Mucosa of descending colon (tissue), 3 donors: ENCODE measurements around the gene ASCC3. TPM values are rescaled to one million over a fixed set of nuclear protein-coding genes. Genes with fewer than 3 reads are reported as not detected.

Experiments used
- ATAC-seq: fragments of 200-7000 bp; cut with Tn5 transposase; one replicate; pipeline ENCODE4 v1.9.1; 2020; ENCODE audit warnings: mild to moderate bottlenecking, moderate library complexity
- DNase-seq, 3 donors: peaks; one replicate each; pipeline ENCODE4 v3.0.0-alpha.2; 2020
- H3K36me3 ChIP-seq: fragments of 200-600 bp; one replicate; pipeline ENCODE4 v1.8.0; 2021; ENCODE audit warnings: low read depth, mild to moderate bottlenecking
- H3K4me1 ChIP-seq: fragments of 200-600 bp; one replicate; pipeline ENCODE4 v1.8.0; 2021; ENCODE audit warnings: low read depth, mild to moderate bottlenecking
- H3K4me3 ChIP-seq: fragments of 200-600 bp; one replicate; pipeline ENCODE4 v1.8.0; 2021; ENCODE audit warnings: mild to moderate bottlenecking
- H3K9me3 ChIP-seq: fragments of 200-600 bp; one replicate; pipeline ENCODE4 v1.8.0; 2021; ENCODE audit warnings: mild to moderate bottlenecking
- CTCF ChIP-seq: fragments of 200-600 bp; IDR thresholded peaks from one replicate; pipeline ENCODE4 v1.8.0; 2022; ENCODE audit warnings: antibody characterized with exemption, mild to moderate bottlenecking
- intact Hi-C, 2 donors: fragments of 100-400 bp; cut with DNase I in 1 of 2; cut with micrococcal nuclease in 1 of 2; formaldehyde crosslinking; loops; one replicate each; pipeline versions ENCODE4 v1.11.0 to v1.11.1; 2022; cut with DNase I, micrococcal nuclease
- total RNA-seq, 3 donors: library from RNA; stranded (reverse); fragmentation: NEBNext Ultra II Directional in 2 of 3; extraction: Animal tissue kit (Norgen Biotek cat#: 25700) in 2 of 3; gene quantifications; one replicate each; pipeline versions ENCODE4 v1.2.1 to v1.2.4, GENCODE V29; 2021 to 2023
- donor health status: DM: no; HTN: no; CAD: no; lungs with moderate emphysema.
- donor health status: DM: no; HTN: no; CAD: no.
- donor health status: DM: no; HTN: yes; CAD: no.

Gene ASCC3
- total RNA-seq, 3 donors from 2014 or later = 24.6 to 28.5 (median 27.8) TPM

GRCh38 chr6:100780648-100781047 lies 100.5 kb downstream of the ASCC3 start:
- DNase-seq (no peak), ATAC-seq (no peak)
- Histone ChIP-seq H3K9me3 (no peaks in the 10 kb centered on the region), H3K36me3 (no peaks in the 10 kb centered on the region), H3K4me1 (no peaks in the 10 kb centered on the region), H3K4me3 (no peak overlapping the region)
- TF ChIP-seq CTCF = no peak
- intact Hi-C loops = no loop called here

DNA sequence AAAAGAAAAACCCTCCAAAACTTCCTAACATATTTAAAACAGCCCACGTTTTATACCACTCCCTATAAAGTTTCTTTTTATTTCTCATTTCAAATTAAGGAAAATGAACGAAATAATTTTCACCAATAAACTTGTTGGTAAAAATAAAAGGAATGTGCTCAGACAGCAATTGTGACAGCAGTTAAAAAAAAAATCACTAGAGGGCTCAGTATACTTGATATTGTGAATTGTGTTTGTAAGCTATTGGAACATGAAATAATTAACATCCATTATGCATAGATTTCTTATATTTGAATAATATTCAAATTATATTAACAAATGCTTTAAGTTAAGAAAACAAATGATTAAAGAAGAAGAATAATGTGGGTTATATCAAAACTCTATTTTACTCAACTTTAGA lies 105.5 kb downstream of the ASCC3 start:
- Histone ChIP-seq H3K4me3 (no peak overlapping the region), H3K9me3 (no peaks in the 10 kb centered on the region), H3K4me1 (no peaks in the 10 kb centered on the region), H3K36me3 (no peaks in the 10 kb centered on the region)
- DNase-seq (no peak), ATAC-seq (no peak)
- TF ChIP-seq CTCF = no peak
- intact Hi-C loops = no loop called here

DNA sequence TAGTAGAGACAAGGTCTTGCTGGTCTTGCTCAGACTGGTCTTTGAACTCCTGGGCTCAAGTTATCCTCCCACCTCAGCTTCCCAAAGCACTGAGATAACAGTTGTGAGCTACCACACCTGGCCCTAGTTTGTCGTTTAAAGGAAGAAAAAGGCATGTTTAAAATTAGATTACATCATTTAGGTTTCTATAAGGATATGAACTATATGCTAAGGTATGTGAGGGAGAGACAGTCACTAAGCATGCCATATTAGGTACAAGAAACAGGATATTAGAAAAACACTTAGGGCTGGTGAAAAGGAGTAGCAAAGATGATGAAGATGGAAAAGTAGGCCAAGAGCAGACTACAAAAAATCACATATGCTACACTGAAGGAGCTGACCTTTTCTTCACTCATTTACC lies 106.4 kb downstream of the ASCC3 start:
- Histone ChIP-seq H3K9me3 (no peaks in the 10 kb centered on the region), H3K4me1 (no peaks in the 10 kb centered on the region), H3K4me3 (no peak overlapping the region), H3K36me3 (no peaks in the 10 kb centered on the region)
- intact Hi-C loops = no loop called here
- no peak for DNase-seq
- no peak for TF ChIP-seq CTCF
- ATAC-seq = no peak

DNA sequence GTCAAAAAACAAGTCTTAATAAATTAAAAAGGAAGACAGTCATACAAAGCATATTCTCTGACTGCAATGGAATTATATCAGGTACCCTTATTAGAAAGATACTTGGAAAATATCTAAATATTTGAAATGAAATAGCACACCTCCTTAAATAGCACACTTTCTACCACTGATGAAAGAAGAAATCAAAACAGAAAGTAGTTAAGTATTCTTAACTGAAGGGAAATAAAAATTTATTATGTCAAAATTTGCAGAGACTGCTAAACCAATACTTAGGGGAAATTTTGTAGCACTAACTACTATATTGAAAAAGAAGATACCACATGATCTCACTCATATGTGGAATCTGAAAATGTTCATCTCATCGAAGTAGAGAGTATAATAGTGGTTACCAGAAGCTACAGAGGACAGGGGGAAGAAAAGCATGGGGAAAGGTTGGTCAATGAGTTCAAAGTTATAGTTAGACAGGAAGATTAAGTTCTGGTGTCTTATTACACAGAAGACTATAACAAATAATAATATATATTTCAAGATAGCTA lies 112.2 kb downstream of the ASCC3 start:
- ATAC-seq = no peak

GRCh38 chr6:100763617-100764241 lies 117.4 kb downstream of the ASCC3 start:
- Histone ChIP-seq H3K36me3 (no peaks in the 10 kb centered on the region), H3K9me3 (peaks cover 7% of the 10 kb centered on the region), H3K4me1 (no peaks in the 10 kb centered on the region), H3K4me3 (no peak overlapping the region)
- ATAC-seq (no peak), DNase-seq (no peak)
- no peak for TF ChIP-seq CTCF
- intact Hi-C loops = no loop called here

More for the DNA sequence above, 112.2 kb downstream of the ASCC3 start:
- no peak for TF ChIP-seq CTCF
- H3K9me3 ChIP-seq = peaks cover 3% of the 10 kb centered on the region
- intact Hi-C loops = no loop called here
- no peaks in the 10 kb centered on the region for H3K36me3 ChIP-seq
- no peak for DNase-seq
- no peaks in the 10 kb centered on the region for H3K4me1 ChIP-seq
- H3K4me3 ChIP-seq = no peak overlapping the region
